Astrocyte of the spinal cord (primary cell): ENCODE data around the gene NAGS.
"Not testable (repeated sequence)": the region's sequence is repeated elsewhere in the genome, so short reads cannot be mapped to it uniquely, and the experiment has no call there.

Source experiments
- DNase-seq: peaks from one replicate; pipeline ENCODE4 v3.0.0; 2011; ENCODE audit warnings: low read depth, low spot score
- H3K4me3 ChIP-seq: 2 replicates; pipeline ENCODE4 v1.5.1; 2011; ENCODE audit warnings: low read depth, mild to moderate bottlenecking, low read length, moderate library complexity
- CTCF ChIP-seq: IDR thresholded peaks from 2 replicates; pipeline ENCODE4 v1.5.1; 2012; ENCODE audit warnings: low read depth, mild to moderate bottlenecking, low read length, inconsistent platforms
- in situ Hi-C: cut with HindIII; loops from 2 replicates; pipeline ENCODE4 v1.10.0; 2017; ENCODE audit warnings: low sequenced_read_pairs

The NAGS gene

GRCh38 chr17:44043272-44043696 is 38.9 kb downstream of the NAGS start:
- in situ Hi-C loops, result no loop called here
- TF ChIP-seq CTCF, result no peak
- no peak for DNase-seq
- no peak overlapping the region for H3K4me3 ChIP-seq

- H3K4me3 ChIP-seq, result no peak overlapping the region
- no peak for TF ChIP-seq CTCF
- in situ Hi-C loops, result no loop called here
- no peak for DNase-seq
These were observed 39.6 kb downstream of the NAGS start for GRCh38 chr17:44044071-44044470.

- no peak for DNase-seq
- no peak for TF ChIP-seq CTCF
- no peak overlapping the region for H3K4me3 ChIP-seq
- in situ Hi-C loops, result no loop called here
These were observed 41.1 kb downstream of the NAGS start for GRCh38 chr17:44045486-44045885.

- H3K4me3 ChIP-seq, DNase-seq, in situ Hi-C loops: not testable (repeated sequence)
These were observed 42.5 kb downstream of the NAGS start for GRCh38 chr17:44046893-44047292.

- no peak for DNase-seq
- in situ Hi-C loops, result no loop called here
- no peak overlapping the region for H3K4me3 ChIP-seq
- TF ChIP-seq CTCF, result no peak
These were observed 45.1 kb downstream of the NAGS start for GRCh38 chr17:44049294-44050060.

- in situ Hi-C loops, result no loop called here
These were observed 48.9 kb downstream of the NAGS start for GRCh38 chr17:44053125-44053872.

More at GRCh38 chr17:44053125-44053872, 48.9 kb downstream of the NAGS start:
- DNase-seq, result no peak
- TF ChIP-seq CTCF, result no peak
- no peak overlapping the region for H3K4me3 ChIP-seq
